Peyer's patch (tissue), 4 donors: ENCODE results near the gene ENSA.

Experiments
- CTCF ChIP-seq, 6 experiments: fragments of 450-650 bp in 4 of 6; fragments of 200-600 bp in 2 of 6; sonication (generic) in 1 of 6; IDR thresholded peaks; one replicate each; pipeline ENCODE4 v1.5.1; 2017 to 2019; ENCODE audit warnings: antibody characterized with exemption in 6 of 6, mild to moderate bottlenecking in 3 of 6, moderate library complexity in 1 of 6
- POLR2A ChIP-seq, 2 donors: fragments of 450-650 bp; IDR thresholded peaks; one replicate each; pipeline ENCODE4 v1.5.1; 2017; ENCODE audit warnings: antibody characterized with exemption in 2 of 2, mild to moderate bottlenecking in 2 of 2, moderate library complexity in 2 of 2

- TF ChIP-seq CTCF (IDR thresholded peaks at IDR 0.05) (no peak), POLR2A (IDR thresholded peaks at IDR 0.05) (peak in 1 of 2 donors; percentile 31)
Measured at GRCh38 chr1:150578272-150579109, 50.9 kb downstream of the ENSA start.
